ENCODE data around the gene WBP1.

Gene WBP1

DNA sequence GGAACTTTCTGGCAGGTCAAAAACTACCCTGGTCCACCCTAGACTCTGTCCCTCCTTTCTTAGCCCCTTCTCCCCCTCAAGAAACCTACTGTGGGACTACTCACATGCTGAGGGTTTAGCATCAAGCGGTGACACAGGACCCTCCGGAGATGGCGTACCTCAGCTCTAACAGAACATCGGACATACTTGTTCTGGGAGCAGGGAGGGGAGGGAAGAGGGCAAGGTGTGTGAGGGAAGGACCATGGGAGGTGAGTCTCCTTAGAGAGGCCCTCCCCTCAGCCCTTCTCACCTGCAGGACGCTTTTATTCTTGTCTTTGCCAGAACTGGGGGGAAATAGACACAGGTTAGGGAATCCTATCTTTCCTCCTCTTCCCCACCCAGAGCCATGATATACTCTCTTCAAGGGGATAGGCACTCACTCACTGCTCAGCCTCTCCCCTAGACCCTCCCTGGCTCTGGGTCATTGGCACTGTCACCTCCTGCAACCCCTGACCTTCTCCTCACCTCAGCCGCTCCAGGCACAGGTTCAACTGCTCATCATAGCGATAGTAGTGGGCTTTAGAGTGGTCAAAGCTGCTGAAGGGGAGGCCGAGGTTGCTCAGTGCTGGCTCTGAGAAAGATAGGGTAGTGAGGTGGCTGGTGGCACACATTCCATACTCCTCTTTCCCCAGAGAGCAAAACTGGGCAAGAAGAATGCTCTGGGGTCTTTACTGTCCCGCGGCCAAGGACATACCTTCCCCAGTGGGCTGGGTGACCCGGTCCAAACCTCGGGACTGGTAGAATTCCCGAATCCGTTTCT, 47.4 kb downstream of the WBP1 start:
- DNase-seq: no peak

GRCh38 chr2:74507145-74507925, 49.1 kb downstream of the WBP1 start, which contains the start of gene PCGF1:
Gene PCGF1 (minus strand): TSS chr2:74507695. CDS start chr2:74507668, 27 bp downstream.
- peak; percentile 96 for DNase-seq

- DNase-seq: no peak
Observed at GRCh38 chr2:74507926-74508520, 49.8 kb downstream of the WBP1 start.

DNA sequence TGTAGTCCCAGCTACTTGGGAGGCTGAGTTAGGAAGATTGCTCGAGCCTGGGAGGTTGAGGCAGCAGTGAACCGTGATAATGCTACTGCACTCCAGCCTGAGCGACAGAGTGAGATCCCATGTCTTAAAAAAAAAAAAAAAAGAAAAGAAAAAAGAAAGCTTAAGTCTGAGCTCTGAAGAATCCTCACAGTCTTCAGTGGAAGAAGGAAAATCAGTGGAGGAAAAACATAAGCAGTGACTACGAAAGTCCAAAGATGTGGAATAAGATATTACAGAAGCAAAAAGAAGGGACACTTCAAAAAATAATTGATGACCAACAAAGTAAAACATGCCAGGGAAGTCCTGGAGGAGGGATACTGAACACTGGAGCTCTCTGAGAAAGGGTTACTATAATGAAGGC, 52.0 kb downstream of the WBP1 start:
- DNase-seq: no peak

Data from SHP77 treated with DMSO at 0.1 percent for 48 hours (cell line).